ENCODE measurements around the gene SI. TPM values are rescaled to one million over a fixed set of nuclear protein-coding genes. Genes with fewer than 3 reads are reported as not detected.

The SI gene
- total RNA-seq (2012; rRNA removed): not detected in 2 replicates

- H3K27me3 ChIP-seq (ENCODE audit: control insufficient read depth, insufficient read depth, low read length): no peaks in the 10 kb centered on the region
- H3K36me3 ChIP-seq (ENCODE audit: insufficient read depth, low read length): no peaks in the 10 kb centered on the region
- no peak within 1 kb of the TSS for H3K4me2 ChIP-seq (ENCODE audit: low read length)
- no peaks in the 10 kb centered on the region for H3K4me1 ChIP-seq (ENCODE audit: control insufficient read depth, insufficient read depth, low read length)
- H3K4me3 ChIP-seq (ENCODE audit: low read length): no peak within 1 kb of the TSS
- H3K9me3 ChIP-seq (replicated peaks; ENCODE audit: low read length): no peaks in the 10 kb centered on the region
- no peak within 1 kb of the TSS for H3K9ac ChIP-seq (ENCODE audit: low read depth, low read length)
Measured at GRCh38 chr3:165078293-165078692, at the start of gene SI. Gene SI, minus strand, starts transcription at chr3:165078496. Its CDS starts 2,484 bp downstream, at chr3:165076012.

GRCh38 chr3:165125836-165126235 lies 47.5 kb upstream of the SI start:
- Histone ChIP-seq H3K27me3 (ENCODE audit: control insufficient read depth, insufficient read depth, low read length) (no peaks in the 10 kb centered on the region), H3K4me3 (ENCODE audit: low read length) (no peak overlapping the region), H3K9ac (ENCODE audit: low read depth, low read length) (no peak overlapping the region), H3K36me3 (ENCODE audit: insufficient read depth, low read length) (no peaks in the 10 kb centered on the region), H3K4me1 (ENCODE audit: control insufficient read depth, insufficient read depth, low read length) (no peaks in the 10 kb centered on the region), H3K9me3 (replicated peaks; ENCODE audit: low read length) (no peaks in the 10 kb centered on the region), H3K4me2 (ENCODE audit: low read length) (no peak overlapping the region)

- no peak overlapping the region for H3K4me3 ChIP-seq (ENCODE audit: low read length)
- no peaks in the 10 kb centered on the region for H3K36me3 ChIP-seq (ENCODE audit: insufficient read depth, low read length)
- H3K27me3 ChIP-seq (ENCODE audit: control insufficient read depth, insufficient read depth, low read length): no peaks in the 10 kb centered on the region
- no peaks in the 10 kb centered on the region for H3K9me3 ChIP-seq (replicated peaks; ENCODE audit: low read length)
- no peak overlapping the region for H3K9ac ChIP-seq (ENCODE audit: low read depth, low read length)
- H3K4me2 ChIP-seq (ENCODE audit: low read length): no peak overlapping the region
- no peaks in the 10 kb centered on the region for H3K4me1 ChIP-seq (ENCODE audit: control insufficient read depth, insufficient read depth, low read length)
Measured at GRCh38 chr3:165111401-165111800, 33.1 kb upstream of the SI start.

GRCh38 chr3:165103616-165104015 lies 25.3 kb upstream of the SI start:
- Histone ChIP-seq H3K9ac (ENCODE audit: low read depth, low read length) (no peak overlapping the region), H3K4me3 (ENCODE audit: low read length) (no peak overlapping the region), H3K9me3 (replicated peaks; ENCODE audit: low read length) (no peaks in the 10 kb centered on the region), H3K4me1 (ENCODE audit: control insufficient read depth, insufficient read depth, low read length) (no peaks in the 10 kb centered on the region), H3K4me2 (ENCODE audit: low read length) (no peak overlapping the region), H3K36me3 (ENCODE audit: insufficient read depth, low read length) (no peaks in the 10 kb centered on the region), H3K27me3 (ENCODE audit: control insufficient read depth, insufficient read depth, low read length) (no peaks in the 10 kb centered on the region)

GRCh38 chr3:165082650-165083049 lies 4.4 kb upstream of the SI start:
- H3K4me1 ChIP-seq (ENCODE audit: control insufficient read depth, insufficient read depth, low read length): no peaks in the 10 kb centered on the region
- H3K4me2 ChIP-seq (ENCODE audit: low read length): no peak overlapping the region
- no peaks in the 10 kb centered on the region for H3K27me3 ChIP-seq (ENCODE audit: control insufficient read depth, insufficient read depth, low read length)
- H3K36me3 ChIP-seq (ENCODE audit: insufficient read depth, low read length): no peaks in the 10 kb centered on the region
- no peaks in the 10 kb centered on the region for H3K9me3 ChIP-seq (replicated peaks; ENCODE audit: low read length)
- H3K4me3 ChIP-seq (ENCODE audit: low read length): no peak overlapping the region
- no peak overlapping the region for H3K9ac ChIP-seq (ENCODE audit: low read depth, low read length)

GRCh38 chr3:165081183-165081582 lies 2.9 kb upstream of the SI start:
- no peaks in the 10 kb centered on the region for H3K36me3 ChIP-seq (ENCODE audit: insufficient read depth, low read length)
- no peak overlapping the region for H3K4me3 ChIP-seq (ENCODE audit: low read length)
- no peak overlapping the region for H3K4me2 ChIP-seq (ENCODE audit: low read length)
- H3K9ac ChIP-seq (ENCODE audit: low read depth, low read length): no peak overlapping the region
- H3K27me3 ChIP-seq (ENCODE audit: control insufficient read depth, insufficient read depth, low read length): no peaks in the 10 kb centered on the region
- no peaks in the 10 kb centered on the region for H3K4me1 ChIP-seq (ENCODE audit: control insufficient read depth, insufficient read depth, low read length)
- no peaks in the 10 kb centered on the region for H3K9me3 ChIP-seq (replicated peaks; ENCODE audit: low read length)

GRCh38 chr3:165075695-165076094 lies 2.6 kb downstream of the SI start:
- H3K4me2 ChIP-seq (ENCODE audit: low read length): no peak overlapping the region
- H3K27me3 ChIP-seq (ENCODE audit: control insufficient read depth, insufficient read depth, low read length): no peaks in the 10 kb centered on the region
- H3K4me1 ChIP-seq (ENCODE audit: control insufficient read depth, insufficient read depth, low read length): no peaks in the 10 kb centered on the region
- H3K9ac ChIP-seq (ENCODE audit: low read depth, low read length): no peak overlapping the region
- no peak overlapping the region for H3K4me3 ChIP-seq (ENCODE audit: low read length)
- H3K9me3 ChIP-seq (replicated peaks; ENCODE audit: low read length): no peaks in the 10 kb centered on the region
- no peaks in the 10 kb centered on the region for H3K36me3 ChIP-seq (ENCODE audit: insufficient read depth, low read length)

- no peak overlapping the region for H3K4me3 ChIP-seq (ENCODE audit: low read length)
- no peaks in the 10 kb centered on the region for H3K9me3 ChIP-seq (replicated peaks; ENCODE audit: low read length)
- no peaks in the 10 kb centered on the region for H3K27me3 ChIP-seq (ENCODE audit: control insufficient read depth, insufficient read depth, low read length)
Measured at GRCh38 chr3:165070682-165071081, 7.6 kb downstream of the SI start.

GRCh38 chr3:165056510-165056909 lies 21.8 kb downstream of the SI start:
- Histone ChIP-seq H3K27me3 (ENCODE audit: control insufficient read depth, insufficient read depth, low read length) (no peaks in the 10 kb centered on the region), H3K9ac (ENCODE audit: low read depth, low read length) (no peak overlapping the region), H3K4me3 (ENCODE audit: low read length) (no peak overlapping the region), H3K9me3 (replicated peaks; ENCODE audit: low read length) (peaks cover 5% of the 10 kb centered on the region), H3K4me1 (ENCODE audit: control insufficient read depth, insufficient read depth, low read length) (no peaks in the 10 kb centered on the region), H3K36me3 (ENCODE audit: insufficient read depth, low read length) (no peaks in the 10 kb centered on the region), H3K4me2 (ENCODE audit: low read length) (no peak overlapping the region)

More at GRCh38 chr3:165070682-165071081, 7.6 kb downstream of the SI start:
- no peaks in the 10 kb centered on the region for H3K36me3 ChIP-seq (ENCODE audit: insufficient read depth, low read length)
- no peaks in the 10 kb centered on the region for H3K4me1 ChIP-seq (ENCODE audit: control insufficient read depth, insufficient read depth, low read length)
- no peak overlapping the region for H3K4me2 ChIP-seq (ENCODE audit: low read length)
- no peak overlapping the region for H3K9ac ChIP-seq (ENCODE audit: low read depth, low read length)

GRCh38 chr3:165040186-165040585 lies 38.1 kb downstream of the SI start:
- H3K9ac ChIP-seq (ENCODE audit: low read depth, low read length): no peak overlapping the region
- H3K4me3 ChIP-seq (ENCODE audit: low read length): no peak overlapping the region
- no peaks in the 10 kb centered on the region for H3K27me3 ChIP-seq (ENCODE audit: control insufficient read depth, insufficient read depth, low read length)
- peaks cover 2% of the 10 kb centered on the region for H3K9me3 ChIP-seq (replicated peaks; ENCODE audit: low read length)
- H3K4me1 ChIP-seq (ENCODE audit: control insufficient read depth, insufficient read depth, low read length): no peaks in the 10 kb centered on the region
- H3K4me2 ChIP-seq (ENCODE audit: low read length): no peak overlapping the region
- H3K36me3 ChIP-seq (ENCODE audit: insufficient read depth, low read length): no peaks in the 10 kb centered on the region

- Histone ChIP-seq H3K9ac (ENCODE audit: low read depth, low read length) (no peak overlapping the region), H3K4me3 (ENCODE audit: low read length) (no peak overlapping the region), H3K36me3 (ENCODE audit: insufficient read depth, low read length) (no peaks in the 10 kb centered on the region), H3K9me3 (replicated peaks; ENCODE audit: low read length) (peaks cover 8% of the 10 kb centered on the region), H3K4me1 (ENCODE audit: control insufficient read depth, insufficient read depth, low read length) (no peaks in the 10 kb centered on the region), H3K4me2 (ENCODE audit: low read length) (no peak overlapping the region), H3K27me3 (ENCODE audit: control insufficient read depth, insufficient read depth, low read length) (no peaks in the 10 kb centered on the region)
Measured at GRCh38 chr3:165011557-165011956, 66.7 kb downstream of the SI start.

- Histone ChIP-seq H3K4me3 (ENCODE audit: low read length) (no peak overlapping the region), H3K9me3 (replicated peaks; ENCODE audit: low read length) (no peaks in the 10 kb centered on the region), H3K4me1 (ENCODE audit: control insufficient read depth, insufficient read depth, low read length) (no peaks in the 10 kb centered on the region), H3K36me3 (ENCODE audit: insufficient read depth, low read length) (no peaks in the 10 kb centered on the region), H3K27me3 (ENCODE audit: control insufficient read depth, insufficient read depth, low read length) (no peaks in the 10 kb centered on the region), H3K4me2 (ENCODE audit: low read length) (no peak overlapping the region), H3K9ac (ENCODE audit: low read depth, low read length) (no peak overlapping the region)
Measured at GRCh38 chr3:164984947-164985346, 93.3 kb downstream of the SI start.
